A673 (cell line): ENCODE data around the gene CEP89.

Experiments used
- CTCF ChIP-seq: fragments of 300-800, 200-600 bp; sonication (generic); conservative IDR thresholded peaks from 2 replicates; pipeline ENCODE4 v1.5.1; 2017; ENCODE audit warnings: low read depth, mild to moderate bottlenecking, antibody characterized with exemption, low read length, moderate library complexity, mixed read lengths
- EZH2 ChIP-seq: fragments of 200-600 bp; sonication (generic); IDR thresholded peaks from 2 replicates; pipeline ENCODE4 v1.6.1; 2017; ENCODE audit warnings: borderline replicate concordance, low read depth, mild to moderate bottlenecking, mixed read lengths, antibody characterized with exemption, low read length; ENCODE audit not compliant: poor library complexity, severe bottlenecking

- TF ChIP-seq CTCF (no peak), EZH2 (no peak)
Observed at GRCh38 chr19:32933571-32933970, 38.2 kb downstream of the CEP89 start.
